GM12875 (cell line): ENCODE data around the gene R3HDM4.

Source experiments
- H3K4me3 ChIP-seq: one replicate; pipeline ENCODE4 v1.5.1; 2011; ENCODE audit warnings: low read depth, low read length, control low read depth
- CTCF ChIP-seq: IDR thresholded peaks from 2 replicates; pipeline ENCODE4 v1.5.1; 2011; ENCODE audit warnings: low read depth, mild to moderate bottlenecking, control low read depth, inconsistent platforms, low read length, moderate library complexity, borderline replicate concordance; ENCODE audit not compliant: insufficient read depth

Gene R3HDM4

GRCh38 chr19:903266-903797 lies 9.7 kb downstream of the R3HDM4 start:
- no peak overlapping the region for H3K4me3 ChIP-seq
- TF ChIP-seq CTCF = no peak

GRCh38 chr19:902446-903226 lies 10.4 kb downstream of the R3HDM4 start:
- no peak overlapping the region for H3K4me3 ChIP-seq
- TF ChIP-seq CTCF = no peak

GRCh38 chr19:902093-902370 lies 11.0 kb downstream of the R3HDM4 start:
- H3K4me3 ChIP-seq = no peak overlapping the region
- TF ChIP-seq CTCF = no peak

GRCh38 chr19:901216-902092 lies 11.6 kb downstream of the R3HDM4 start:
- no peak overlapping the region for H3K4me3 ChIP-seq
- no peak for TF ChIP-seq CTCF

GRCh38 chr19:900302-901111 lies 12.5 kb downstream of the R3HDM4 start:
- TF ChIP-seq CTCF = no peak
- no peak overlapping the region for H3K4me3 ChIP-seq

- no peak overlapping the region for H3K4me3 ChIP-seq
- TF ChIP-seq CTCF = no peak
Measured at GRCh38 chr19:900043-900301, 13.0 kb downstream of the R3HDM4 start.
